A673 (cell line): ENCODE data around the gene DPPA5.

Source experiments
- EZH2 ChIP-seq: fragments of 200-600 bp; sonication (generic); IDR thresholded peaks from 2 replicates; pipeline ENCODE4 v1.6.1; 2017; ENCODE audit warnings: borderline replicate concordance, low read depth, mild to moderate bottlenecking, mixed read lengths, antibody characterized with exemption, low read length; ENCODE audit not compliant: poor library complexity, severe bottlenecking
- TF ChIP-seq, protein P1 (sequence below): fragments of 300-800, 200-600 bp; sonication (generic); conservative IDR thresholded peaks from 2 replicates; pipeline ENCODE4 v1.5.1; 2017; ENCODE audit warnings: low read depth, mild to moderate bottlenecking, antibody characterized with exemption, low read length, moderate library complexity, mixed read lengths

DNA sequence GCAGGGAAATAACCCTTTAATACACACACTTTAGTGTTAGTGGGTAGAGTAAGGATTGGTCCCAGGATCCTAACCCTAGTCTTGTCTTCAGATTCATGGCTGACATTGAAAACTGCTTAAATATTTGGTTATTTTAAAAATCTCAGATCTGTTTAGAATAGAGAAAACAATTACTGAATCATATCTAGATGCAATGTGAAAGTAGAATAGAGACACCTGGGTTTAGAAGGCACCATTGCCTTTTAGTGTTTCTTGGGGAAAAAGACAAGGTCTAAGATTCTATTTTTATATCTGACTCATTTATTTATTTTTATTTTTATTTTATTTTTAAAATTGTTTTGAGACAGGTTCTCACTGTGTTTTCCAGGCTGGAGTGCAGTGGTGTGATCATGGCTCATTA is 46.6 kb upstream of the DPPA5 start:
- TF ChIP-seq, protein P1, sequence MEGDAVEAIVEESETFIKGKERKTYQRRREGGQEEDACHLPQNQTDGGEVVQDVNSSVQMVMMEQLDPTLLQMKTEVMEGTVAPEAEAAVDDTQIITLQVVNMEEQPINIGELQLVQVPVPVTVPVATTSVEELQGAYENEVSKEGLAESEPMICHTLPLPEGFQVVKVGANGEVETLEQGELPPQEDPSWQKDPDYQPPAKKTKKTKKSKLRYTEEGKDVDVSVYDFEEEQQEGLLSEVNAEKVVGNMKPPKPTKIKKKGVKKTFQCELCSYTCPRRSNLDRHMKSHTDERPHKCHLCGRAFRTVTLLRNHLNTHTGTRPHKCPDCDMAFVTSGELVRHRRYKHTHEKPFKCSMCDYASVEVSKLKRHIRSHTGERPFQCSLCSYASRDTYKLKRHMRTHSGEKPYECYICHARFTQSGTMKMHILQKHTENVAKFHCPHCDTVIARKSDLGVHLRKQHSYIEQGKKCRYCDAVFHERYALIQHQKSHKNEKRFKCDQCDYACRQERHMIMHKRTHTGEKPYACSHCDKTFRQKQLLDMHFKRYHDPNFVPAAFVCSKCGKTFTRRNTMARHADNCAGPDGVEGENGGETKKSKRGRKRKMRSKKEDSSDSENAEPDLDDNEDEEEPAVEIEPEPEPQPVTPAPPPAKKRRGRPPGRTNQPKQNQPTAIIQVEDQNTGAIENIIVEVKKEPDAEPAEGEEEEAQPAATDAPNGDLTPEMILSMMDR = no peak
- TF ChIP-seq EZH2 = no peak
